ENCODE results near the gene ZNF565.
"Not testable (repeated sequence)": the region's sequence is repeated elsewhere in the genome, so short reads cannot be mapped to it uniquely, and the experiment has no call there.

The ZNF565 gene

GRCh38 chr19:36212895-36213294 is 1.6 kb downstream of the ZNF565 start:
- DNase-seq (ENCODE audit: low read depth in 2 of 2): no peak

DNA sequence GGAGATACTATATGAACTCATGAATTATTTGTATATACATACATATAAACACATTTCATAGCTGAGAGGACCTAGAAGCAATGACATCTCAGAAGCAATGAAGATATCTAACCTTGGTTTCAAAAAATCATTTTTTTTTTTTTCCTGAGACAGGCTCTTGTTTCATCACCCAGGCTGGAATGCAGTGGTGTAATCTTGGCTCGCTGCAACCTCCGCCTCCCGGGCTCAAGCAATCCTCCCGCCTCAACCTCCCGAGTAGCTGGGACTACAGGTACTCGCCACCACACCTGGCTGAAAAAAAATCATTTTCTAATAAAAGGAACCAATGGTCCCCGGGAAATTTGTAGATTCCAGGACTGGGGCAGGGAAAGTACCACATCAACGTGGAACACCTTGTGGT is 4.0 kb downstream of the ZNF565 start:
- DNase-seq (ENCODE audit: low read depth in 2 of 2): no peak

- DNase-seq (ENCODE audit: low read depth in 2 of 2): no peak
Observed at GRCh38 chr19:36209372-36209771, 5.1 kb downstream of the ZNF565 start.

- DNase-seq (ENCODE audit: low read depth in 2 of 2): no peak
Observed at GRCh38 chr19:36207605-36208252, 6.7 kb downstream of the ZNF565 start.

- no peak for DNase-seq (ENCODE audit: low read depth in 2 of 2)
Observed at GRCh38 chr19:36203293-36203692, 11.2 kb downstream of the ZNF565 start.

- no peak for DNase-seq (ENCODE audit: low read depth in 2 of 2)
Observed at GRCh38 chr19:36201684-36202083, 12.8 kb downstream of the ZNF565 start.

- no peak for DNase-seq (ENCODE audit: low read depth in 2 of 2)
Observed at GRCh38 chr19:36198119-36198518, 16.3 kb downstream of the ZNF565 start.

GRCh38 chr19:36196249-36196648 is 18.2 kb downstream of the ZNF565 start:
- DNase-seq (ENCODE audit: low read depth in 2 of 2): no peak

GRCh38 chr19:36186722-36187121 is 27.7 kb downstream of the ZNF565 start:
- DNase-seq (ENCODE audit: low read depth in 2 of 2): not testable (repeated sequence)

DNA sequence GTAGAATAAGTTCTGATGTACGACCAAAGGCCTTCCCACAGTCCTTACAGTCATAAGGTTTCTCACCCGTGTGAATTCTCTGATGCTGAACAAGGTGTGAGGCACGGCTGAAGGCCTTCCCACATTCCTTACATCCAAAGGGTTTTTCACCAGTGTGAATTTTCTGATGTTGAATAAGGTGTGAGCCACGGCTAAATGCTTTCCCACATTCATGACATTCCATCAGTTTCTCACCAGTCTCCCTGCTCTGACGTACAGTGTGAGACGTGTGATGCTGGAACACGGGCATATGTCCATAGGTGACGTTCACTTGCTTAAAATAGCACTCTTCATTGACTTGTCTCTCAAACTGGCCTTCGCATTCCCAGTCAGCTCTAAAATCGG is 31.2 kb downstream of the ZNF565 start:
- no peak for DNase-seq (ENCODE audit: low read depth in 2 of 2)

- no peak for DNase-seq (ENCODE audit: low read depth in 2 of 2)
Observed at GRCh38 chr19:36182612-36183244, 31.7 kb downstream of the ZNF565 start.

GRCh38 chr19:36179077-36179476 is 35.4 kb downstream of the ZNF565 start:
- DNase-seq (ENCODE audit: low read depth in 2 of 2): not testable (repeated sequence)

- DNase-seq (ENCODE audit: low read depth in 2 of 2): not testable (repeated sequence)
Observed at GRCh38 chr19:36173846-36174245, 40.6 kb downstream of the ZNF565 start.

GRCh38 chr19:36172852-36173251 is 41.6 kb downstream of the ZNF565 start:
- no peak for DNase-seq (ENCODE audit: low read depth in 2 of 2)

DNA sequence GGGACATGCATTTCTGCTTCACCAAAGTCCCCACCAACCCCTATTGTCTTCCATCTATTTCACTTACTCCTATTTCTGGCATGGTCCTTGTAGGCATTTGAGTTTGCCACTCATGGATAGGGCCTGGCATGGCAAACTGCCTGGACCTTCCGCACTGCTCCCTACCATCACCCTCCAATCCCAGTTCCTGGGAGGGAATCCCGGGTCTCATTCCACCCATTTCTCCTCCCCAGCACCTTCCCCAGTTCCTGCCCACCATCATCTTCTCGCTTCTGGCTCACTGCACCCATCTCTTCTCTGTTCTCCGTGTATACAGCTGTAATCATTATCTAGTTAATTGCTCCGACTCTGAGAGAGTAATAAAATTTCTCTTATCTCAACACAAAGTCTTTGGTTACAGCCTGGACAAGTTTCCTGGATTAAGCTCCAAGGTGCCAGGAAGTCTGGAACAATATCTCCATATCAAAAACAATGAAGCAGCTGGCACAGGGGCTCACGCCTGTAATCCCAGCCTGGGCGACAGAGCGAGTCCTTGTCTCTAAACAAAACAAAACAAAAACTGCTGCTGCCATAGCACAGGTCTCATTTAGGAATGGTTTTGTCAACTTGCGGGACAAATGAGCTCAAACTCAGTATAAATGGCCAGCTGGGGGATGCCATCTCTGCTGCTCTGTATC is 45.2 kb downstream of the ZNF565 start:
- no peak for DNase-seq (ENCODE audit: low read depth in 2 of 2)

DNA sequence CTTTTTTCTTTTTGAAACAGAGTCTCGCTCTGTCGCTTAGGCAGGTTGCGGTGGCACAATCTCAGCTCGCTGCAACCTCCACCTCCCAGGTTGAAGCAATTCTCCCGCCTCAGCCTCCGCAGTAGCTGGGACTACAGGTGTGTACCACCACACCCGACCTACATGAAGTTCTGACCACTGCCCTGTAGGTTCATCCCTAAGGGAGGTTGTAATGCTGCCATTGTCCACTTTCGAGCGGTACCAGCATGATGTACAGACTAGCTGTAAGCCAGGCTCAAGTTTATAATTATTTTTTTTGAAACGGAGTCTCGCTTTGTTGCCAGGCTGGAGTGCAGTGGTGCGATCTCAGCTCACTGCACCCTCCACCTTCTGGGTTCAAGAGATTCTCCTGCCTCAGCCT is 50.7 kb downstream of the ZNF565 start:
- DNase-seq (ENCODE audit: low read depth in 2 of 2): no peak

- no peak for DNase-seq (ENCODE audit: low read depth in 2 of 2)
Observed at GRCh38 chr19:36160821-36161596, 53.5 kb downstream of the ZNF565 start.

DNA sequence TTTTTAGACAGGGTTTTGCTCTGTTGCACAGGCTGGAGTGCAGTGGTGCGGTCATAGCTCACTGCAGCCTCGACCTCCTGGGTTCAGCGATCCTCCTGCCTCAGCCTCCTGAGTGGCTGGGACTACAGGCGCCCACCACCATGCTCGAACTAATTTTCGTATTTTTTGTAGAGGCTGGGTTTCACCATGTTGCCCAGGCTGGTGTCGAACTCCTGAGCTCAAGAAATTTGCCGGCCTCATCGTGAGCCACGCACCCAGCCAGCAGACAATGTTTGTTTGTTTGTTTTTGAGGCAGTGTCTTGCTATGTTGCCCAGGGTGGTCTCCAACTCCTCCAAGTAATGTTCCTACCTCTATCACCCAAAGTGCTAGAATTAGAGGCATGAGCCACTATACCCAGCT is 61.3 kb downstream of the ZNF565 start:
- DNase-seq (ENCODE audit: low read depth in 2 of 2): no peak

GRCh38 chr19:36152352-36153091 is 61.9 kb downstream of the ZNF565 start, which contains the start of gene COX7A1:
Gene COX7A1 (minus strand): TSS chr19:36152447. CDS start chr19:36152407, 40 bp downstream.
- no peak for DNase-seq (ENCODE audit: low read depth in 2 of 2)

GRCh38 chr19:36152019-36152351 is 62.5 kb downstream of the ZNF565 start:
- DNase-seq (ENCODE audit: low read depth in 2 of 2): no peak

DNA sequence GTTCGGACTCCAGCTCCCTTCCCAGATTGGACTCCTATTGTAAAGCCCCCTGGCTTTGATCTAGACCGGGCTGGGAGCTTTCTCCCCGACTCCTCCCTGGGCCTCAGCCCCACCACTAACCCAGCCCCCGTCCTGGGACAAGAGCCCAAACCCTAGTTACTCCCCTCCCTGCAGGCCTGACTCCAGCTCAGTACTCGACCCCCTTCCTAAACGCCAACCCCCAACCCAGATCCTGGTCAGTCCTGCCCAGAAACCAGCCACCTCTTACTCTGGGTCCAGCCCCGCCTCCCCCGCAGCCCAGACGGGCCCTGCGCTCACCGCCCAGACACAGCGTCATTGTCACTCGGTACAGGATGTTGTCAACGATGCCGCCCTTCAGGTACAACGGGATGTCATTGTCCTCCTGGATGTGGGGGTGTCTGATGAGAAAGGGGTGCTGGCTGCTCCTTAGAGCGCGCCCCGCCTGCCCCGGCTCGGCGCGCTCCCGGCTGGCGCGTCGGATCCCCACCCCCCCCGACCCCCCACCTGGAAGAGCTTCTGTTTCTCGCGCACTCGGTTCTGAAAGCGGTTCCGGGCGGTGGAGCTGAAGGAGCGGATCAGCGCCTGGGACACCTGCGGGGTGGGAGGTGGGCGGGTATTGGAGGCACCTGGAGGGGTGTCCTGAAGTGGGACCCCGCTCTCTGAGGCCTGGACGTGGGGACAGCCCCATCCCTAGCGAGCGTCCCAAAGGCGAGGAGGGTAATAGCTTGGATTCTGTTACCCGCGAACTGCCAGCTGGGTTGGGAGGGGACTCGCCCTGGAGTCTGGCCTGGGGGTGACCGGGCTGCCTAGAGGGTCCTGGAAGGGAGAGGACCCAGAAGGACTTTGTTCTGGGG is 63.1 kb downstream of the ZNF565 start:
- no peak for DNase-seq (ENCODE audit: low read depth in 2 of 2)
